ENCODE data around the gene RALY. TPM values are rescaled to one million over a fixed set of nuclear protein-coding genes. Genes with fewer than 3 reads are reported as not detected.

Gene RALY
- total and polyA plus RNA-seq, 2 donors (not counting 3 experiments of a cell fraction or from before 2014, with no cell fraction given) = 142 to 146 TPM

DNA sequence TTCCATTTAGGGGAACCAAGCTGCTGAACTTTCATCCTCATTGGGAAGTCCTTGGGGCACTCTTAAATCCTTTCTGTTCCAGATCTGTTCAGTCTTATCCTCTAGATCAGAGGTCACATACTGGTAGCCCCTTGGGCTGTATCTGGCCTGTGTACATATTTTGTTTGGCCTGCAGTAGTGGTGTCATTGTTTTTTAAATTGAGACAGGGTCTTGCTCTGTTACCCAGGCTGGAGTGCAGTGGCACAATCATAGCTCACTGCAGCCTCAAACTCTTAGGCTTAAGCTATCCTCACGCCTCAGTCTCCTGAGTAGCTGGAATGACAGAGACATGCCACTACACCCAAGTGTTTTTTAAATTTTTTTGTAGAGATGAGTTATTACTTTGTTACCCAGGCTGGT is 14.8 kb downstream of the RALY start:
- H3K27me3 ChIP-seq (ENCODE audit: control insufficient read depth in 2 of 2, insufficient read depth in 2 of 2, low read length in 2 of 2) = no peaks in the 10 kb centered on the region
- no TSS peak for BruUV-seq (replicated peaks)
- no peaks in the 10 kb centered on the region for H3K9me3 ChIP-seq (replicated peaks; ENCODE audit: control insufficient read depth, insufficient read depth, low read length)
- peaks cover 3% of the 10 kb centered on the region for H3K4me1 ChIP-seq (ENCODE audit: control insufficient read depth, extremely low read depth, insufficient read depth, low read length)
- POLR2A ChIA-PET = no interaction called here
- intact Hi-C loops (cut with micrococcal nuclease) (no loop called here), dilution Hi-C loops (cut with MboI; ENCODE audit: extremely low pct_ligation_motif_present, low sequenced_read_pairs) (no loop called here)
- TF ChIP-seq FOS (IDR thresholded peaks at IDR 0.05; ENCODE audit: borderline replicate concordance, insufficient read depth, low read length) (no peak), MAX (IDR thresholded peaks at IDR 0.05; ENCODE audit: insufficient read depth, insufficient read length) (no peak), POLR2A (IDR thresholded peaks at IDR 0.05; ENCODE audit: low read depth, low read length) (no peak), CTCF (IDR thresholded peaks at IDR 0.05; ENCODE audit: extremely low read depth in 1 of 2, insufficient read depth in 1 of 2, low read depth in 1 of 2, low read length in 2 of 2) (no peak), MYC (IDR thresholded peaks at IDR 0.05; ENCODE audit: low read depth, low read length) (no peak), JUN (IDR thresholded peaks at IDR 0.05; ENCODE audit: borderline replicate concordance, insufficient read depth, insufficient read length, low read depth) (no peak), GATA2 (IDR thresholded peaks at IDR 0.05; ENCODE audit: insufficient read depth, insufficient read length, low read depth, low read length) (no peak), EZH2 (IDR thresholded peaks at IDR 0.05; ENCODE audit: borderline replicate concordance, low read depth, low read length, severe bottlenecking) (no peak), POLR2AphosphoS5 (IDR thresholded peaks at IDR 0.05; ENCODE audit: insufficient read depth, low read depth, low read length) (no peak)
- H3K4me2 ChIP-seq (ENCODE audit: insufficient read depth, low read length) = no peak overlapping the region
- H3K9ac ChIP-seq (replicated peaks; ENCODE audit: extremely low read depth, insufficient read depth, low read length) = no peak overlapping the region
- FAIRE-seq (no peak), DNase-seq (ENCODE audit: low read depth, low spot score) (no peak)
- H2AFZ ChIP-seq (ENCODE audit: low read depth, low read length) = no peak overlapping the region
- no peaks in the 10 kb centered on the region for H3K36me3 ChIP-seq (ENCODE audit: control insufficient read depth in 2 of 2, extremely low read depth in 1 of 2, insufficient read depth in 2 of 2, low read length in 2 of 2)
- no peak overlapping the region for H3K4me3 ChIP-seq (replicated peaks in 1 of 3; ENCODE audit: insufficient read depth in 1 of 3, low read depth in 1 of 3, low read length in 3 of 3)
- CTCF ChIA-PET = no interaction called here
- H3K27ac ChIP-seq (ENCODE audit: insufficient read depth, low read depth, low read length) = no peak overlapping the region
- H3K79me2 ChIP-seq (ENCODE audit: control insufficient read depth, insufficient read depth, low read length) = peaks cover 93% of the 10 kb centered on the region
- H4K20me1 ChIP-seq (replicated peaks; ENCODE audit: control insufficient read depth, extremely low read depth, insufficient read depth, low read length) = peaks cover 11% of the 10 kb centered on the region
- no peaks in the 10 kb centered on the region for H3K9me1 ChIP-seq (replicated peaks; ENCODE audit: control insufficient read depth, extremely low read depth, insufficient read depth, low read length)

All from endothelial cell of umbilical vein (primary cell).